GM19240 (cell line): ENCODE measurements around the gene AHR.
"Not testable (repeated sequence)": the region's sequence is repeated elsewhere in the genome, so short reads cannot be mapped to it uniquely, and the experiment has no call there.

ENCODE experiments used
- DNase-seq: peaks from one replicate; pipeline ENCODE4 v3.0.0; 2011; ENCODE audit warnings: low spot score; ENCODE audit not compliant: insufficient read length

The AHR gene

DNA sequence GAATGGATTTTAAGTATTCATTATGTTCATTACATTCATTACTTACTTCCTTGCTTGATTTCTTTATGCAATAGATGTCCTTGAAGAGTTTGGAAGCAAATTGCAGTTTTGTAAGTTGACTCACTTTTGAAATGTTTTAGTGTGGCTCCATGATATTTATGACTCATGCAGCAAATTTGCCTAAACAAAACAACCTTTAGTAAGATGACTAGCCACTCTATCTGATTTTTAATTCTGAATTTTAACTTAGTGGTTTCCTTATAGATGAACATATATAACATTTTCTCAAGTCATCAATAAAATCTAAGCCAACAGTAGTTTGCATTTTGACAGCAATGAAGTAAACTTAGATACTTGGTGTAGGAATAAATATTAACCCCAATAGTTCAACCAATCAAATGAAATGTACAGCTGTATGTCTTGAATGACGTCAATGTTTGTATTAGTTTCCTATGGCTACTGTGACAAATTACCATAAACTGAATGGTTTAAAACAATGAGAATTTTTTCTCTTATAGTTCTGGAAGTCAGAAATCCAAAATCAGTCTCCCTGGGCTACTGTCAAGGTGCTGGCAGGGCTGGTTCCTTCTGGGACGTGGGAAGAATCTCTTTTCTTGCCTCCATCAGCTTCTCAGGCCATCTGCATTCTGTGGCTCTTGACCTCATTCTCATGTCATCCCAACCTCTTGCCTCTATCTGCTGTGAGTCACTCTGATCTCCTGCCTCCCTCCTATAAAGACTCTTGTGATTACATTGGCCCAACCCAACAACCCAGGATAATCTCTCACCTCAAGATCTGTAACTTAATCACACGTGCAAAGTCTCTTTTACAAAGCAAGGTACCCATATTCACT, 73.4 kb downstream of the AHR start:
- DNase-seq: no peak

DNA sequence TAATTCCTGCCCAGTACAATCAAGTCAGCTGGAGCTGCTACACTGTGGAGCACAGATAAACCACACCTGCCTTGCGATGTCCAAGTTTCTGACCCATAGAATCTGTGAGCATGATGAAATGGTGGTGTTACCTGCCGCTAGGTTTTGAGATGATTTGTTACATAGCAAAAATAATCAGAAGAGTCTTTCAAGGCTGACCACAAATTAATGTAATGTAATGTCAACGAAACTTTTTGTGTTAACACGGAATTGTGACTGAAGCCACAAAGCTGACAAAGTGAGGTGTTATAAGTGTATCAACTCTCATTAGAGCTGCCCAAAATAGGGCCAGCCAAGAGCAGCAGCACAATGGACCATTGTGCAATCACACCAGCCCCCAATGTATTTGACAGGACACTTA, 75.7 kb downstream of the AHR start:
- DNase-seq: no peak

DNA sequence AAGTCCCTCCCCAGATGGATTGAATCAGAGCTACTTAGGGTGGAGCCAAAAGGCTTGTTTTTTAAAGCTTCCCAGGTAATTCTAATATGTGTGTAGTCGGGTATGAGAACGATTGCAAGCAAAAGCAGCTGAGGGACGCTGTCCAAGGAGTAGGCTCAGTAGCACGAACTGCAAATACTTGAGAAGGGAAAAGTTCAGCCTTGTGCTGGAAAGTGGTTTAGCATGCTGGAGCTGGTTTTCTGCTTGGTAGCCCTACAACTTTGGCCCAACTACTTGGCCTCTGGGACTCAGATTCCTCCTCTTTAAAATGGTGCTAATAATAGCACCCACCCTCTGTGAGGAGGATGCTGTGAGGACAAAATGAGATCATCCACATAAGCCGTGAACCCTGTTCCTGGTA, 76.2 kb downstream of the AHR start:
- no peak for DNase-seq

DNA sequence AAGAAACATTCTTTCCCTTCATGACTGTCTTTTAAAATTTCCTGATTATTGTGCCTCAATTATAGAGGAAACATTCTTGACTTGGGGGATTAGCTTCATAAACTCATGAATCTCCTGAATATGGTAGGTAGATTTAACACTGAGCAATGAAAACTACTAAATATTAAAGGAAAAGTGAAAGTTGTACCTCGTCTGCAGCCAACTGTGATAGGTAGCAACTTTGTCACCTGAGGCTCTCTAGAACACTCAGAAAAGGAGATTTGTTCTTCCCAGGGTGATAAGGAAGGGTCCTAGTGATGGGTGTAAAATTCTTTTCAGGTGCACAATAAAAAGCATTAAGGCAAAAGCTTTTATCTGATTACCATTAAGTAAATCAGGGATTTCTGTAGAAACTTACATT, 78.1 kb downstream of the AHR start:
- no peak for DNase-seq

DNA sequence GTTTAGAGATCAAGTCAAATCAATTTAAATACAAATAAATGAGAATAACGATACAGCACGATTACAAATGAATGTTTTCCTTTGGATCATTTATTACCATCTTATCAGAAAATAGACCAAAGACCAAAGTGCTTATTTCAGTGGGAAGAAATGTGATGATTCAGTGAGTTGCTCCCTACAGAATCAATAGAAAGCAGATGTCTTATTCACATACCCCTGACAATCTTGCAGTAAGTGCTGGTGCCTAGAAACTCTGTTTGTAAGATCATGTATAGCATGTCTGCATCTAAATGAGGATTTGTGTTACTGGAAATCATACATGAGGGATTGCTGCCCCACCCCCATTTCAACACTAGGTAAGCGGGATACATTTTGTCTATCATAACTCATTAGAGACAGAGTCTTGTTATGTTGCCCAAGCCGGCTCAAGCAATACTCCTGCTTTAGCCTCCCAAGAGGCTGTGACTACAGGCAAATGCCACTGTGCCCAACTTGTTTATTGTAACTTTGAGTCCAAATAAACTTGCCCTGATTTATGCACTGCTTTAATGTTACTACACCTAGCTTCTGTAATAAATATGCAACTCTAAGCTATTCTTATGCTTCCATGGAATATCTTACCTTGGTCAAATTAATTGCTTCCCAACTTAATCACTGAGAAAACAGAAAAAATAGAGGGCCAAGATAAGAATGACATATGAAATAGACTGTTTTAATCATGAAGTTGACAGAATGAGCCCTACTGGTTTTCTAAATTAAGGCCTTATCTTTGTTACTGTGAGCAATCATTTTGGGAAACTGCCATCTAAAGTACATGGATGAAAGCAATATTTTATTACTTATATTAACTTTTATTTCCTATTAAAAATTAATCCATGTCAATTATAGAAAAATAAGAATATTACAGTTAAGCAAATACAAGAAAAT, 82.5 kb downstream of the AHR start:
- no peak for DNase-seq

DNA sequence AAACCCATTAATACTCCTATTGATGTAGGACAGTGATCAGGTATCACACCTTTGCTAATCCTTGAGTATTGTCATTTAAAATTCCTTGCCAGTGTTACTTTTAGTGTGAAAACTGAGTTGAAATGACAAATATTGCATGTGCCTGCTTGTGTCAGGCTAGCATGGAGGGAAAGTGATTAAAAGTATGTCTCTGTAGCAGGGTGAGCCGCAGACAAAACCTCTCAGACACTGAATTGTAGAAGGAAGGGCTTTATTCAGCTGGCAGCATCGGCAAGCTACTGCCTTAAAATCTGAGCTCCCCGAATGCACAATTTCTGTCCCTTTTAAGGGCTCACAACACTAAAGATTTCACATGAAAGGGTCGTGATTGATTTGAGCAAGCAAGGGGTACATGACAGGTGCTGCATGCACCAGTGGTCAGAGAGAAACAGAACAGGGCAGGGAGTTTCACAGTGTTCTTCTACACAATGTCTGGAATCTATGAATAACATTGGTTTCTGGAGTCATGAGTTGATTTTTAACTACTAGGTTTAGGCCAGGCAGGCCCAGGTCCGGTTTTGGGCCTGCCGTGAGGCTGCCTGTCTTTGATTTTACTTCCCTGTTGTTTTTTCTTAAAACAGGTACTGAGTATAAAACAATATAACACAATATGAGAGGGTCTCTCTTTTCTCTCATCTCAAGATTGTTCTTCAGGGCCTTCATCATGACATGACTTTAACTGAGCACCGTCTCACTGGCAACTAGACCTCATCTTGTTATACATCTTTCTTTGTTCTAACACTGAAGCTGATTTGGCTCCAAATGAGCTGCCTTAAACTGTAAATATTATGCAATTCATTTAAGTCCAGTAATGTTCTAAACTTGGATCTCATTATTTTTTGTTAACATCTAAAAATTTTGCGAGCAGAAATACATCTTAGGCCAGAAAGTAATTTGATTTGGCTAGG, 84.2 kb downstream of the AHR start:
- not testable (repeated sequence) for DNase-seq

DNA sequence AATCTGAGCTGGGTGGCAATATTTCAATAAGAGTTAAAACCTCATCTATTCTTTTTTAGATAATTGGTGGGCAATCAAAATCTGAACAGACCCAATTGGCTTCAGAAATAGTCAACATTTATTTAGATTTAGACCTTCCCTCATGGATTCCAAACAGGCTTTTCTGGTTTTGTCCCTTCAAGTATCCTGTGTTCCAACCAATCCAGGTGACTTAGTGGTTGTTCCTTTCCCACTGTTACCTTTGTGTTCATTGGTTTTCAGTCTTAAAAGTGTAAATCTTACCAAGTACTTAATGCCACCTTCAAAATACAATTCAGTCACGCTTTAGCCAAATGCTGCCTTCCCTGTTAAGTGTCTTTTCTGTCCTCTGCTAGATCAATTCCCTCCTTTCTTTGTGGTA, 85.9 kb downstream of the AHR start:
- no peak for DNase-seq

DNA sequence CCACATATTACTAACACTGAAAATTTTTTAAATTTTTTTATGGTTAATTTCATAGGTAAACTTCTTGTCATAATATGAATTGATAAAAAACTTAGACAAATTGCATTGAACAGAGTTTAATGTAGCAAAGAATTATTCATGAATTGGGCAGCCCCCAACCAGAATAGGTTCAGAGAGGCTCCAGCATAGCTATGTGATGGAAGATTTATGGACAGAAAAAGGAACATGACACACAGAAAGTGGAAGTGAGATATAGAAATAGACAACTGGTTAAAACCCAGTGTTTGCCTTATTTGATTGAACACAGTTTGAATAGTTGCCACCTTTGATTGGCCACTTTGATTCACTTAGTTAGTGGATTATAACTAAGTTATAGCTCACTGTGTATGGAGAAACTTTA, 87.2 kb downstream of the AHR start:
- no peak for DNase-seq

DNA sequence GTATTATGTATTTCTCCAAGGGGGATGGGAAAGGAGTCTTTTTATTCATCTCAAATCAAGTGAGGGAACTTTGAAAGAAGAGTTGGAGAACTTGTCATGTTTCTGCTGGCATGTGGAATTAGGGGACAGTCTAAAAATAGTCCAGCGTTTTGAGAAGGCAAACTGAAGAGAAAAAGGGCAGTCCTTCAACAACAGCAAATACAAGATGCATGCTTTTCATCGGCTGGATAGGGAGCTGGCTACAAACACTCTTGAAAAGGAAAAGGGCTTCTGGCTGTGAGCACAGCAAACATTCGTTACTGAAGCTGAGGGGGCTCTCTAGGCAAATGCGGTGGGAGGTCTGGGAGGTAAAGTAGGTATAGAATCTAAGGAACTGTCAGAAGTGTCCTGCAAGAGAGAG, 91.9 kb downstream of the AHR start:
- DNase-seq: no peak

DNA sequence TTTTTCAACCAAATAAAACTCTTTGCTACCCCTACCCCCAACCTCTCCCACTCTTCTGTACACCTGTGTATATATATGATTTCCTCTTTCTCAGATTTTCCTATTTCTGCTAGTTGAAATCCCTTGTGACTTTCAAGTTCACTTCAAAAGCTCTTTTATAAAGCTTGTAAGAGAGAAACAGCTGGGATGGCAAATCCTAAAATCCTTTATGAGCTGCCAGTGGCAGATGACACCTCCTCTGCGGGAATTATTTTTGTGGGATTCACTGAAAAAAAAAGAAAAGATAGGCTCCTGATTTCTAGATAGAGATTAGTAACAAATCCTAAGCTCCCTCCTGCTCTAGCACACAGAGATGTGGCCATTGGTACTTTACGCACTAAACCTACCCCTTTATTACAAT, 92.9 kb downstream of the AHR start:
- no peak for DNase-seq

DNA sequence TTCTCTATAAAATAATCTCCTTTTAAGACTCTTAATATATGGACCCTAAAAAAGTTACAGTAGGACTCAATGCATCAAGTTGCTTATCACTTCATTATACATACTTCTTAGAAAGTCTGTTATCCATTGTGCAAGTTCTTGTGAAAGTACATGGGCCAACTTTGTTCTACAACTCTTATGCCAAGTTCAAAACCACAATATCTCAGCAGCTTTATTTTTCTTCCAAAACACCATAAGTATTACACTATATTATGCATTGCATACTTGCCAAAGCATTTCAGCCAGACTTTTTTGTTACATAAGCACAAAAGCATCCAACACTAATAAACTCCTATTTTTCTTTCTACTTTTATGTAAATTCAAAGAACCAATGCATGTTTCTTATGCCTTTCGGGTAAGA, 94.4 kb downstream of the AHR start:
- DNase-seq: no peak

DNA sequence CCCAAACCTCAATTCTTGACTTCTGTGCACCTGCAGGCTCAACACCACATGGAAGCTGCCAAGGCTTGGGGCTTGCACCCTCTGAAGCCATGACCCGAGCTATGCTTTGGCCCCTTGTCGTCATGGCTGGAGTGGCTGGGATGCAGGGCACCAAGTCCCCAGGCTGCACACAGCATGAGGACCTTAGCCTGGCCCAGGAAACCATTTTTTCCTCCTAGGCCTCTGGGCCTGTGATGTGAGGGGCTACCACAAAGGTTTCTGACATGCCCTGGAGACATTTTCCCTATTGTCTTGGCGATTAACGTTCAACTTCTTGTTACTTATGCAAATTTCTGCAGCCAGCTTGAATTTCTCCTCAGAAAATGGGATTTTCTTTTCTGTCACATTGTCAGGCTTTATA, 96.1 kb downstream of the AHR start:
- DNase-seq: not testable (repeated sequence)
